ENCODE measurements around the gene ABLIM3.

GRCh38 chr5:149205625-149206523, 64.6 kb downstream of the ABLIM3 start:
- TF ChIP-seq CTCF (IDR thresholded peaks at IDR 0.05; ENCODE audit: poor library complexity) = no peak
- TF ChIP-seq EZH2 (IDR thresholded peaks at IDR 0.05; ENCODE audit: borderline replicate concordance) = no peak

All from hepatocyte (in vitro differentiated cells).